MCF 10A (cell line): ENCODE results near the gene CSNK2B. TPM values are rescaled to one million over a fixed set of nuclear protein-coding genes. Genes with fewer than 3 reads are reported as not detected.

ENCODE experiments used
- BruUV-seq: library from RNA; stranded (reverse); fragments of 400-500 nt; replicated peaks from 2 replicates; lab custom pipeline; 2021; lab: Mats Ljungman, UMichigan
- CTCF ChIA-PET: fragments of 300-600 bp; sonication (Branson Sonifier 250); formaldehyde crosslinking; extraction: SDS; loops from one replicate; lab custom pipeline; 2021; ENCODE audit warnings: antibody characterized with exemption, inconsistent platforms; lab: Yijun Ruan, JAX
- POLR2A ChIA-PET: fragments of 300-600, 350-650 bp; sonication (Branson Sonifier 250); formaldehyde crosslinking; extraction: SDS; loops from one replicate; lab custom pipeline; 2020; ENCODE audit warnings: antibody characterized with exemption, inconsistent platforms; lab: Yijun Ruan, JAX
- DNase-seq: peaks from one replicate; pipeline ENCODE4 v3.0.0-alpha.2; 2018; ENCODE audit not compliant: unreplicated experiment
- H3K27ac Mint-ChIP-seq: one replicate; pipeline ENCODE4 v1.8.0; 2022; ENCODE audit warnings: mild to moderate bottlenecking, low read depth, mixed read lengths; ENCODE audit not compliant: unreplicated experiment
- H3K27me3 Mint-ChIP-seq: one replicate; pipeline ENCODE4 v1.8.0; 2022; ENCODE audit warnings: mixed read lengths; ENCODE audit not compliant: insufficient read depth, unreplicated experiment
- H3K36me3 Mint-ChIP-seq: one replicate; pipeline ENCODE4 v1.8.0; 2022; ENCODE audit warnings: mild to moderate bottlenecking, moderate library complexity, mixed read lengths; ENCODE audit not compliant: insufficient read depth, unreplicated experiment
- H3K4me1 Mint-ChIP-seq: one replicate; pipeline ENCODE4 v1.8.0; 2022; ENCODE audit warnings: mixed read lengths; ENCODE audit not compliant: insufficient read depth, unreplicated experiment
- H3K4me3 Mint-ChIP-seq: one replicate; pipeline ENCODE4 v1.8.0; 2022; ENCODE audit warnings: mild to moderate bottlenecking, moderate library complexity, mixed read lengths; ENCODE audit not compliant: unreplicated experiment
- H3K9me3 Mint-ChIP-seq: one replicate; pipeline ENCODE4 v1.8.0; 2022; ENCODE audit warnings: mixed read lengths; ENCODE audit not compliant: unreplicated experiment
- CTCF ChIP-seq: fragments of 200-600 bp; IDR thresholded peaks from one replicate; pipeline ENCODE4 v1.8.0; 2022; ENCODE audit warnings: antibody characterized with exemption, mild to moderate bottlenecking; ENCODE audit not compliant: unreplicated experiment
- intact Hi-C: fragments of 100-400 bp; cut with micrococcal nuclease; formaldehyde crosslinking; loops from 2 replicates; pipeline ENCODE4 v1.14.1; 2022
- total RNA-seq: library from RNA; stranded (reverse); gene quantifications from 2 replicates; pipeline ENCODE4 v1.2.3, GENCODE V29; 2022

CSNK2B gene
- total RNA-seq, 1 experiment from 2014 or later = 209 TPM

- Mint-ChIP-seq H3K9me3 (no peaks in the 10 kb centered on the region), H3K27ac (no peak overlapping the region), H3K27me3 (no peaks in the 10 kb centered on the region), H3K4me1 (no peaks in the 10 kb centered on the region), H3K4me3 (no peak overlapping the region), H3K36me3 (peaks cover 99% of the 10 kb centered on the region)
- CTCF ChIA-PET = interaction anchor here (0.6 kb wide), 1 partner anchor 34 kb away, joined by 3 read pairs; no protein-coding TSS in a partner anchor
- intact Hi-C loops = no loop called here
- DNase-seq = no peak
- no peak for TF ChIP-seq CTCF
- POLR2A ChIA-PET = interaction anchor here (1.1 to 3.0 kb wide), 2 partner anchors 10 to 20 kb away, joined by 7 to 10 read pairs; partner anchors contain the start of gene BAG6
- BruUV-seq = no TSS peak
These were observed 33.5 kb upstream of the CSNK2B start for GRCh38 chr6:31632279-31632946.

- Mint-ChIP-seq H3K4me1 (no peaks in the 10 kb centered on the region), H3K36me3 (peaks cover 97% of the 10 kb centered on the region), H3K27ac (no peak overlapping the region), H3K4me3 (no peak overlapping the region), H3K27me3 (no peaks in the 10 kb centered on the region), H3K9me3 (no peaks in the 10 kb centered on the region)
- BruUV-seq = no TSS peak
- ChIA-PET CTCF (interaction anchor here (0.6 to 1.0 kb wide), 3 partner anchors 35 to 66 kb away, joined by 3 read pairs; no protein-coding TSS in a partner anchor), POLR2A (interaction anchor here (1.0 to 3.0 kb wide), 3 partner anchors 11 to 20 kb away, joined by 3 to 10 read pairs (median 7); partner anchors contain the start of gene BAG6)
- no peak for DNase-seq
- intact Hi-C loops = no loop called here
- no peak for TF ChIP-seq CTCF
These were observed 32.4 kb upstream of the CSNK2B start for GRCh38 chr6:31633447-31633846.

DNA sequence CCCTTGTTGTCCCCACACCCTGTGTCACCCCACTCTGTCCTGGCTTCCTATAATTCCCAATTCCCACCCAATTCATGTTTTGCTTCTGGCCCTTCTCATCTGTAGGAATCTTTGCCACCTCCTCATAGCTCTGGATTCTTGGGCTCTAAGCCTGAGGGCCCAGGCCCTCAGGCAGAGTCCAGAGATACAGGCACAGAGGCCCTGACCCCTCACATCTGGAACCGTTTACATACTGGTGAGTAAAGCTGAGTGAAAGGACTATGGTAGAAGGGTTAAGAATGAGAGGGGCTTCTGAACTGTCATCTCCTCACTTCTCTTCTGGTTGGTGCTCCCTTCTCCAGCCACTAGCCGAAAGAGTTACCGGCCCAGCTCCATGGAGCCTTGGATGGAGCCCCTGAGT lies 31.7 kb upstream of the CSNK2B start:
- BruUV-seq = no TSS peak
- CTCF ChIA-PET = interaction anchor here (0.7 to 1.0 kb wide), 2 partner anchors 49 to 66 kb away, joined by 3 read pairs; no protein-coding TSS in a partner anchor
- no peak for DNase-seq

More for the DNA sequence above, 31.7 kb upstream of the CSNK2B start:
- Mint-ChIP-seq H3K27me3 (no peaks in the 10 kb centered on the region), H3K27ac (no peak overlapping the region), H3K36me3 (peaks cover 93% of the 10 kb centered on the region), H3K9me3 (no peaks in the 10 kb centered on the region), H3K4me3 (no peak overlapping the region), H3K4me1 (no peaks in the 10 kb centered on the region)
- POLR2A ChIA-PET = interaction anchor here (1.0 to 3.0 kb wide), 2 partner anchors 12 to 19 kb away, joined by 3 to 10 read pairs; no protein-coding TSS in a partner anchor
- no peak for TF ChIP-seq CTCF
- intact Hi-C loops = no loop called here
